IPS-20b (cell line): Measurements from ENCODE around the gene SPTBN5.

ENCODE experiments used
- H3K27ac ChIP-seq: one replicate; pipeline ENCODE4 v1.5.1; 2013; ENCODE audit warnings: low read length
- H3K27me3 ChIP-seq: 2 replicates; pipeline ENCODE4 v1.6.1; 2013; ENCODE audit warnings: mild to moderate bottlenecking, low read length, inconsistent platforms; ENCODE audit not compliant: insufficient read depth
- H3K36me3 ChIP-seq: 2 replicates; pipeline ENCODE4 v1.6.1; 2013; ENCODE audit warnings: low read depth, mild to moderate bottlenecking, inconsistent platforms, low read length, moderate library complexity; ENCODE audit not compliant: insufficient read depth
- H3K4me1 ChIP-seq: 2 replicates; pipeline ENCODE4 v1.6.1; 2013; ENCODE audit warnings: mild to moderate bottlenecking, control low read depth, inconsistent platforms, low read length, moderate library complexity; ENCODE audit not compliant: insufficient read depth
- H3K4me3 ChIP-seq: 2 replicates; pipeline ENCODE4 v1.5.1; 2013; ENCODE audit warnings: mild to moderate bottlenecking, low read length, inconsistent platforms
- H3K9ac ChIP-seq: 2 replicates; pipeline ENCODE4 v1.6.1; 2013; ENCODE audit warnings: low read depth, mild to moderate bottlenecking, inconsistent platforms, low read length, moderate library complexity
- H3K9me3 ChIP-seq: 2 replicates; pipeline ENCODE4 v1.6.1; 2013; ENCODE audit warnings: mild to moderate bottlenecking, low read depth, low read length, inconsistent platforms; ENCODE audit not compliant: insufficient read depth

Gene SPTBN5

DNA sequence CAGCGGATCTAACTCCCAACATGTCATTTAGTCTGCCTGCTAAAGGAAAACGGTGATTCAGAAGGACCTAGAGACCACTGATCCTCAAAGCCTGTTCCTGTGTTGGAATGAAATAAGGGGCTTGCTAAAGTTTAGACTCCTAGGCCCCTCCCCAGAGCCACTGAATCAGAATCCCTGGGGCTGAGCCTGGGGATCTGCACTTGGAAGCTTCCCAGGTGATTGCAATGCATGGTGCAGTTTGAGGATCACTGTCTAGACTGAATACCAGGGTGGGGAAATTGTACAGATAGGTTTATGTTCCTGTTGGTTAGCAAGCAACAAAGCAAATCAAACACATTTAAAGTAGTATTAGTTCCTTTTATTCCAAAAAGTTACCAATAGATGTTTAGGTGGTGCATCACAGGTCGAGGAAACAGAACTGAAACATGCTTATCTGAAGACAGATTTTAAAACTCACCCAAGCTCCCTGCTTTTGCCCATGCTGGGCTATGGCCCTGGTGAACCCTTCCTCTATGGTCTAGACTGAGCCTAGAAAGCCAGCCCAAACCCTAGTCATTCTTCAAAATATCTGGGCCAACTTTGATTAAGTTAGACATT lies 29.6 kb upstream of the SPTBN5 start:
- H3K9me3 ChIP-seq = no peaks in the 10 kb centered on the region

DNA sequence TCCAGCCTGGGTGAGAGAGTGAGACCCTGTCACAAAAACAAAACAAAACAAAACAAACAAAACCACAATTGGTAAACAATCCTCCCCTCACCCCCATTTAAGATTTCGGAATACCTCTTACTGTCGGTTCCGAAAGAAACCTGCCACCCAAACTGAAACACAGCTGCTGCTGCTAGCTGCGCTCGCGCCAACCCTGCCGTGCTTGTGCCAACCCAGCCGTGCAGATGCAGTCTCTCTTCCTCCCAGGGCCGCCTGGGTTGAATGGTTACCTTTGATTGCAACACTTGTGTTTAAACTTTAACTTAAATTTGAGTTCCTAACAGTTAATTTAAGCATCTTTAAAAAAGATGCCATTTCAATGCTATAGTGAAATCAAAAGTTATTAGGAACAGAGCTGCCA lies 28.5 kb upstream of the SPTBN5 start:
- Histone ChIP-seq H3K4me3 (no peak overlapping the region), H3K4me1 (0 out of 2 replicates have a peak, but pooled peaks cover 3% of the 10 kb centered on the region), H3K27ac (no peak overlapping the region), H3K36me3 (peaks cover 39% of the 10 kb centered on the region), H3K9me3 (no peaks in the 10 kb centered on the region), H3K9ac (no peak overlapping the region), H3K27me3 (no peaks in the 10 kb centered on the region)

More for the DNA sequence above, 29.6 kb upstream of the SPTBN5 start:
- Histone ChIP-seq H3K4me3 (no peak overlapping the region), H3K9ac (no peak overlapping the region), H3K36me3 (peaks cover 28% of the 10 kb centered on the region), H3K27ac (no peak overlapping the region), H3K4me1 (0 out of 2 replicates have a peak, but pooled peaks cover 3% of the 10 kb centered on the region), H3K27me3 (no peaks in the 10 kb centered on the region)

DNA sequence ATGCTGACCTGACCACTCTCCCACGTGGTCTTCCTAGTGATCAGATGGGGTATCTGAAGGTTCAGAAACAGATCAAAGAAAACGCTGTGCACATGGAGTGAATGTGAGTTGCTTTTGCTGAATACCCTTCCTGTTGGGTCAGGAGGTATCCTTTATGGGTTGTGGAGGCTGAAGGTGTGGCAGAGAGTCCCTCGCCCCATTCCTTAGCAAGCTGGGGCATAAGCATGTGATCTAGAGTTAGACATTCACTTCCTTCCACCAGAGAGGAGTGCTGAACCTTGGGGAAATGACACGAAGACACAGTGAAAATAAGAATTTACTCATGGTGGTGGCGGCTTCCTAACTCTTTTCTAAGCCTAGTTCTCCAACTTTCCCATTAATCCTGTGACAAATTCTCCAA lies 27.8 kb upstream of the SPTBN5 start:
- H3K4me1 ChIP-seq = no peaks in the 10 kb centered on the region
- H3K27ac ChIP-seq = no peak overlapping the region
- no peaks in the 10 kb centered on the region for H3K9me3 ChIP-seq
- no peak overlapping the region for H3K9ac ChIP-seq
- H3K36me3 ChIP-seq = peaks cover 42% of the 10 kb centered on the region
- no peaks in the 10 kb centered on the region for H3K27me3 ChIP-seq
- H3K4me3 ChIP-seq = no peak overlapping the region

DNA sequence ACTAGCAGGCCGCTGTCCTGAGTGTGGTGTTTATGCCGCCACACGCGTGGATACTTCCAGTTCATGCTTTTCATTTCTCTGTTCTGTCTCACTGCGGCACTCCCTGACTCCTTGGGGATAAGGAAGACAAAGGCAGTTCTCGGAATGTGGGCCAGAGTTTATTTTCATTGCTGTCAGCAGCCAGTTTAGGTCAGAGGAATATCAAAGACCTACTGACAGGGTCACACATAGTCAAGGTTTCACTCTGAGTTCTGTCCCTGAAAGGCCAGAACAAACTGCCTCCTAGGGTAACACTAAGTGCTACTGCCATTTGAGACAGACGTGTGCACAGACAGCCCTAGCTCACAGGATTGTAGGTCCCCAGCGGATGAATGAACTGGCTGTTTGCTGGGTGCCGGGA lies 27.3 kb upstream of the SPTBN5 start:
- no peak overlapping the region for H3K4me3 ChIP-seq
- no peak overlapping the region for H3K27ac ChIP-seq
- H3K36me3 ChIP-seq = peaks cover 47% of the 10 kb centered on the region
- H3K4me1 ChIP-seq = no peaks in the 10 kb centered on the region
- H3K9ac ChIP-seq = no peak overlapping the region
- H3K9me3 ChIP-seq = no peaks in the 10 kb centered on the region
- no peaks in the 10 kb centered on the region for H3K27me3 ChIP-seq

DNA sequence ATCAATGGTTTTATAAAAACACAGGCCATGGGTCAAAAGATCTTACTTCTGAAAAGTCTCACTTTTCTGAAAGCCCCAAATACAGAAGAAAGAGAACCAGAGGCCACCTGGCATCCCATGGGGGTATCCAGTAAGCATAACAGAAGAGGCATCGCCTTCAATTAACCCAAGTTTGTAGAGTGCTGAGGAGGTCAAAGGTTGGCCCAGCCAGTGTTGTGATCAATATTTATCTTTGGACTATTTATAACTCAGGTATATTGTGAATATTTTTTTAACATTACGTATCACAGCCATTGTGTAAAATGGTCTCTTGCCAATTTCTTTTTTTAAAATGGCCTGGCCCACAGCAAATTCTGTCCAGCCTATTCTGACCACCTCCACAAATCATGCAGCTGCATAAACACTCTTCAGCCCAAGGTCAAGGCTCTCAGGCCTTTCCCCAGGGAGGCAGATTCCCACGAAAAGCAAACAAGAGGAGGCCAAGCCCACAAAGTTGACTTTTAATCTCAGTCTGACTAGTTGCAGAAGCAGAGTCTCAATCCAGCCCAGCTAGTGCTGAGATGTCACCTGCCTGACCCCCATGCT lies 26.2 kb upstream of the SPTBN5 start:
- no peak overlapping the region for H3K9ac ChIP-seq
- H3K4me3 ChIP-seq = no peak overlapping the region
- H3K27ac ChIP-seq = no peak overlapping the region
- no peaks in the 10 kb centered on the region for H3K27me3 ChIP-seq
- H3K4me1 ChIP-seq = no peaks in the 10 kb centered on the region
- peaks cover 52% of the 10 kb centered on the region for H3K36me3 ChIP-seq
- H3K9me3 ChIP-seq = no peaks in the 10 kb centered on the region

DNA sequence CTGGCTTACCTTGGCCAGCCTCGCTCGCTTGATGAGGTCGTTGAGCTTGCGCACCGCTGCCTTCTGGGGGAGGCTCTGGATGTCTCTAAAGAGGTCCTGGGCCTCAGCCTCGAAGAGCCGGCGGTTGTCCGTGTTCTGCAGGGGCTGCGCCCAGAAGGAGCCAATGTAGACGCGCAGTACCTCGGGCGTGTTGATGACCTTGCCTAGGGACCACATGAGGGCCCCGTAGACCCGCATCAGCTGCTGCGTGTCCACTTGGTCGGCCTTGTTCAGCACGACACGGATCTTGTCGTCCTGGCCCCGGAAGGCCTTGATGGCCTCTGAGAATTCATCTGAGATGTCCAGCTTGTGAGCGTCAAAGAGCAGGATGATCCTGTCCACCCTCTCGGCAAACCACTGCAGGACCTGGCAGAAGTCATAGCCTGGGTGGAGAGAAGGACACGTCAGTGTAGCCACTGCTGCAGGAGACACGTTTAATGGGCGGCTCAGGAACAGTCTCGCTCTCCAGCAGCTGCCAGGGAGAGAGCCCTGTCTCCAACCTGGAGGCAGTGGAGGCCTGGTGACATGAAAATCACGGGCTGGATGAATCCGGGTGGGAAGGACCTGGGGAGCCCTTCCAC lies 25.5 kb upstream of the SPTBN5 start:
- no peak overlapping the region for H3K4me3 ChIP-seq
- no peak overlapping the region for H3K9ac ChIP-seq
- H3K36me3 ChIP-seq = peaks cover 50% of the 10 kb centered on the region
- no peaks in the 10 kb centered on the region for H3K4me1 ChIP-seq
- no peaks in the 10 kb centered on the region for H3K27me3 ChIP-seq
- H3K9me3 ChIP-seq = no peaks in the 10 kb centered on the region
- no peak overlapping the region for H3K27ac ChIP-seq

DNA sequence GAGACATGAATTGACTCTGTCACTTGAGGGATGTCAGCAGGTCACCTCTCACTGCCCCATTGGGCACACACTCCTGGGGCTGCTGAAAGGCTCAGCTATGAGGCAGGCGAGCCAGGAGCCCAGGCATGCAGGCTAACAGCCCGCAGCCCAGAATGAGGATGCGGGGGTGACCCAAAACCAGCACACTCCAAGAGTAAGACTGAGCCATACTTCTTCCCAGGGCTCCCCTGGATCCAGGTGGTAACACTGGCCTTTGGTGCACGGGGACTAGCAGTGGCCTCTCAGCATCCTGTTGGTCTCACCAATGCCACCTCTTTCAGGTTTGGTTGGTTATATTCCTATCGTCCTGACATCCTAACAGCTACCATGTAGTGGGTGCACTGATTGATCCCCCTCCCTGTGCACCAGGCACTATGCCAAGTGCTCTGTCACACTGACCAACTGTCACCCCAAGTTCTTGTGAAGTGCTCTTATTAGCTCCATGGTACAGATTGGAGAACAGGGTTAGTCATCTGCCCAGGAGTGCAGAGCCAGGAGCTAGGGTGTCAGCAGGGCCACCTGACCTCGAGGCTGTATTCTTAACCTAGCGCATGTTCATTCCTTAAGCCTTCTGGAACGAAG lies 24.8 kb upstream of the SPTBN5 start:
- no peaks in the 10 kb centered on the region for H3K4me1 ChIP-seq
- H3K36me3 ChIP-seq = peaks cover 50% of the 10 kb centered on the region
- H3K9me3 ChIP-seq = no peaks in the 10 kb centered on the region
- H3K4me3 ChIP-seq = no peak overlapping the region
- H3K9ac ChIP-seq = no peak overlapping the region
- H3K27me3 ChIP-seq = no peaks in the 10 kb centered on the region
- H3K27ac ChIP-seq = no peak overlapping the region

DNA sequence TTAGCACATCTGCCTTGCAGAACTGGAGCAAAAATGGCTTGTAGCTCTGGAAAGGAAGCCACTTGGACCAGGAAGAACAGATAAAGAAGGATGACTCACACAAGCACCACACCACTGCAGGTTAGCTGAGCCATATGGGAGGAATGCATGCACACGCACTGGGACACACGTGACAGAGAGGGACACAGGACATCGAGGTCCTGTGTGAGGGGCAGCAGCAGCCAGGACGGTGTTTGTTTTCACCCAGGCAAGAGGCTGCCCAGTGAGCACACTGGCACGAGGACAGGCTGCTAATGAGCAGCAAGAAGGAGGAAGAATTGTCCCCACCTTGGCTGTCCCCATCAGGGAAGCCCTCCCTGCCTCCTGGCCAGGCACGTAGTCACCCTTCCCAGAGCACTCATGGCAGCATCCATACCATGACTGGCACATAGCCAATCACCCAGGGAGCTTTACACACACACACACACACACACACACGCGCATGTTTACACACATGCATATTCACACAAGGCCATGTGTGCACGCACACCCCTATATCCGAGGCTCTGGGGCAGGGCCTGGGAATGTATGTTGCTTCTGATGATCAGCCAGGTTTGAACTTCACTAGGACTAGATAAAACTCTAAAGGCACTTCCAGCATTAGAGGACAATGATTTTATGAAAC lies 24.0 kb upstream of the SPTBN5 start:
- peaks cover 55% of the 10 kb centered on the region for H3K36me3 ChIP-seq
- no peaks in the 10 kb centered on the region for H3K4me1 ChIP-seq
- no peak overlapping the region for H3K9ac ChIP-seq
- H3K9me3 ChIP-seq = no peaks in the 10 kb centered on the region
- H3K27ac ChIP-seq = no peak overlapping the region
- no peak overlapping the region for H3K4me3 ChIP-seq
- no peaks in the 10 kb centered on the region for H3K27me3 ChIP-seq

DNA sequence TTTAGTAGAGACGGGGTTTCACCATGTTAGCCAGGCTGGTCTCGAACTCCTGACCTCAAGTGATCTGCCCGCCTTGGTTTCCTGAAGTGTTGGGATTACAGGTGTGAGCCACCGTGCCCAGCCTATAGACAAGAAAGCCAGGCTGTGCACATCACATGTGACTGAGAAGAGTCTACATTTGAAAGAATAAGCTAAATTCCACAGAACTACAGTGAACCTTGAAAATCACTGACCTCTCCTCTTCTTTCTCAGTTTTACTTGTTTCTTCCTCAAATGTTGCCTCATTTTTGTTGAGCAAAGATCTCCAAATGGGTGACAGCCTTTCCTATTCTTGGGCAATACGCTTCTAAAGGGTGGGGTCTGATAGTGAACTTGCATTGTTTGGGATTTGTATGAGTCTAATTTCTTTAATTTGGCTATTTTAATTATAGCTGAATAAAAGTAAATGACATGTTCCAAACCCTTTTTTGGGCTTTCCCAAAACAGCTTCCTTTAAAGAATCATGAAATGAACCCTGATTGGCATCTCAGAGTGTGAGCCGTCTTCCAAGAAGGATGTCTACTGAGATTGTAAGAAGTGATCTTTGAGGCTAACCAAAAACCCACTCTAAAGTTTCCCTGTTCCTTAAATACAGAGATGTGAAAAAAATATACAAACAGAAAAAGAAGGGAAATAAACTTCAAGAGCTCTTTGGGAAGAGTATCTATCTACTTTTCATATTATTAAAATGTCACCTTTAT lies 21.6 kb upstream of the SPTBN5 start:
- H3K4me1 ChIP-seq = no peaks in the 10 kb centered on the region
- peaks cover 61% of the 10 kb centered on the region for H3K36me3 ChIP-seq
- H3K27ac ChIP-seq = no peak overlapping the region
- H3K27me3 ChIP-seq = no peaks in the 10 kb centered on the region
- no peak overlapping the region for H3K9ac ChIP-seq
- no peaks in the 10 kb centered on the region for H3K9me3 ChIP-seq
- no peak overlapping the region for H3K4me3 ChIP-seq

DNA sequence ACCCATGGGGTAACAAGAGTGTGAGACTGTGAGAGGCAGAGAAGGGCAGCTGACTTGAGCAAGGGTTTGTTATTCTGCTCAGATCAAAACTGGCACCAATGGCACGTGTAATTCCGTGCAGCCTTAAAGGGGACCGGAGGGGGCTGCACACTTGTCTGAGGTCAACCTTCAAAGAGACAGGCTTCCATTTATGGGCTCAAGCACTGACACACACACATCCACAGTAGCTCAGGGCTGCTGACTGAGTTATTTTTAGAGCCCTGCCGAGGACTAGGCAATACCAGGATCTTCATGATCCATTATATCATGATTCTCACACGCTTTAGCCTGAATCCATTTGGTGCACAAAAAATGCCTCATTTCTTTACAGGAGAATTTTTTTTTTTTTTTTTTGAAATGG lies 20.6 kb upstream of the SPTBN5 start:
- H3K4me1 ChIP-seq = no peaks in the 10 kb centered on the region
- peaks cover 64% of the 10 kb centered on the region for H3K36me3 ChIP-seq
- no peak overlapping the region for H3K9ac ChIP-seq
- H3K27me3 ChIP-seq = no peaks in the 10 kb centered on the region
- no peak overlapping the region for H3K4me3 ChIP-seq
- H3K9me3 ChIP-seq = no peaks in the 10 kb centered on the region
- no peak overlapping the region for H3K27ac ChIP-seq

DNA sequence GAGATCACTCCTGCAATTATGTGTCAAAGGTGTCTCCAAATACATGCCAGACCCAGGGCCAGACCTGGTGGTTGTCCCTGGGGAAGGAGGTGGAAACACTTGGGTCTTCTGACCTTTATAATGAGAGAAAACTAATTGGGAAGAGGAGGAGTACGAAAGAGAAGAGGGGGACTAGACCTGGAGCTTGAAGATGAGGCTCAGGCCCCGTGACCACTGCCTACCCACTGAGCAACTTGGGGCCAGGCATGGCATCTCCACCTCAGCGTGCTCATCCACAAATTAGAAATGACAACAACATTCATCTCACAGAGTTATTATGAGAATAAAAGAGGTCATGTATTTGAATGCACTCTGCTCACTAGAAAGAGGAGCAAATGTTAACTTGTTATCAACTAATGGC lies 19.4 kb upstream of the SPTBN5 start:
- H3K9ac ChIP-seq = no peak overlapping the region
- H3K4me3 ChIP-seq = no peak overlapping the region
- no peaks in the 10 kb centered on the region for H3K27me3 ChIP-seq
- no peaks in the 10 kb centered on the region for H3K9me3 ChIP-seq
- H3K36me3 ChIP-seq = peaks cover 64% of the 10 kb centered on the region
- no peaks in the 10 kb centered on the region for H3K4me1 ChIP-seq
- H3K27ac ChIP-seq = no peak overlapping the region
